ENCODE results near the gene PRDM16. TPM values are rescaled to one million over a fixed set of nuclear protein-coding genes. Genes with fewer than 3 reads are reported as not detected.

PRDM16 gene
- total RNA-seq, 1 experiment from 2014 or later: 0.17 TPM

GRCh38 chr1:3141836-3142235 lies 72.8 kb downstream of the PRDM16 start:
- H3K27ac Mint-ChIP-seq: no peak overlapping the region; a peak in 1 of 7 replicates
- Histone ChIP-seq H2AK5ac (ENCODE audit: insufficient read length, low read length) (no peak overlapping the region), H3K27me3 (ENCODE audit: insufficient read depth, low read length) (no peaks in the 10 kb centered on the region), H3T11ph (ENCODE audit: low read length) (no peak overlapping the region), H4K8ac (replicated peaks; ENCODE audit: insufficient read length, low read depth, low read length) (no peak overlapping the region), H2BK120ac (ENCODE audit: low read depth, low read length, poor library complexity, severe bottlenecking) (no peak overlapping the region), H3K4me1 (ENCODE audit: insufficient read depth, low read length) (no peaks in the 10 kb centered on the region), H3K9me3 (ENCODE audit: control insufficient read depth, low read depth, low read length) (no peaks in the 10 kb centered on the region), H4K20me1 (ENCODE audit: control insufficient read depth, insufficient read depth, insufficient read length) (no peaks in the 10 kb centered on the region), H3K23ac (ENCODE audit: insufficient read length, low read depth, low read length) (no peak overlapping the region), H4K91ac (ENCODE audit: insufficient read length, low read depth, low read length) (no peak overlapping the region), H2BK12ac (ENCODE audit: insufficient read length, low read depth, low read length) (no peak overlapping the region), H3K23me2 (ENCODE audit: insufficient read length, low read depth, low read length, poor library complexity, severe bottlenecking) (no peaks in the 10 kb centered on the region), H3K9ac (ENCODE audit: extremely low read depth, insufficient read length, low read length) (no peak overlapping the region), H2BK20ac (ENCODE audit: low read depth, low read length, poor library complexity, severe bottlenecking) (no peak overlapping the region), H2BK5ac (ENCODE audit: insufficient read length, low read length) (no peak overlapping the region), H4K5ac (ENCODE audit: insufficient read length, low read depth, low read length) (no peak overlapping the region), H3K79me1 (ENCODE audit: insufficient read depth, low read depth, low read length, poor library complexity, severe bottlenecking) (no peaks in the 10 kb centered on the region), H2AFZ (ENCODE audit: low read length) (no peak overlapping the region), H3K18ac (ENCODE audit: insufficient read length, low read depth, low read length) (no peak overlapping the region), H2BK15ac (ENCODE audit: low read depth, low read length) (no peak overlapping the region), H3K56ac (ENCODE audit: insufficient read length, low read depth, low read length) (no peak overlapping the region), H3K4ac (ENCODE audit: low read depth, low read length) (no peak overlapping the region), H3K4me2 (ENCODE audit: insufficient read depth, insufficient read length, low read length) (no peak overlapping the region), H3K27ac (ENCODE audit: insufficient read length, low read depth, low read length) (no peak overlapping the region), H3K14ac (ENCODE audit: insufficient read depth, low read length) (no peak overlapping the region; the same call in 1 of the 2 replicates), H3K79me2 (ENCODE audit: insufficient read depth, low read length) (no peaks in the 10 kb centered on the region)
- H3K4me3 Mint-ChIP-seq: no peak overlapping the region
- no peak for DNase-seq
- H3K36me3 Mint-ChIP-seq (ENCODE audit: insufficient read depth in 1 of 3, low read depth in 3 of 3): no peaks in the 10 kb centered on the region
- H3K9me3 Mint-ChIP-seq: peaks cover 0 to 6% of the 10 kb centered on the region in 2 experiments; a peak in 2 of 5 replicates
- H3K4me1 Mint-ChIP-seq: peaks cover 0 to 4% of the 10 kb centered on the region in 2 experiments; a peak in 1 of 4 replicates
- no CpG with 5 or more reads among the region's 21 CpGs for WGBS (ENCODE audit: extremely low coverage, insufficient read length, low lambda C conversion rate)
- TF ChIP-seq CTCF (conservative IDR thresholded peaks at IDR 0.05): no peak
- peaks cover 3% of the 10 kb centered on the region; the same call in 1 of the 2 replicates for H3K27me3 Mint-ChIP-seq (ENCODE audit: low read depth)

All from H9 (cell line).